ENCODE measurements around the gene C8A.

DNA sequence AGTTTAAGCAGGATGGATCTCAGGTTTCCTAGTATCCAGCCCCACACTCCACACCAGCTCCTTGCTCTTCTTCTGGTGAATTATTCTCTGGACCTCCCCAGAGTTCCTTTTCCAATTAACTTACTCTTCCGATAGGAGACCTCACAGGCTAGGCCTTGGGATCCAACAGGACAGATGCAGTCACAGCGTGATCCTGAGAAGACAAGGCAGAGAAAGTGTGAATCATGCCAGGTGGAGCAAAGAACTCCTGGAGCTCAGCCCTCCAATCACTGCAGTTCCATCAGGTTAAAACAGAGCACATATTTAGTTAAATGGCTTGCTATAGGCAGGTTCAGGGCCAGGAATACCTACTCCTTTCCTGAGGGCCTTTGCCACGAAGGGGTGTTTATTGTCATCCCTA, 77.1 kb downstream of the C8A start:
- no peak for TF ChIP-seq CTCF (conservative IDR thresholded peaks at IDR 0.05)
- TF ChIP-seq EZH2 (IDR thresholded peaks at IDR 0.05; ENCODE audit: low read depth): no peak
